ENCODE results near the gene NPAS1. TPM values are rescaled to one million over a fixed set of nuclear protein-coding genes. Genes with fewer than 3 reads are reported as not detected.

NPAS1 gene
- total and polyA plus RNA-seq, 9 donors: 0.15 to 0.57 (median 0.31) TPM; not detected in 4

DNA sequence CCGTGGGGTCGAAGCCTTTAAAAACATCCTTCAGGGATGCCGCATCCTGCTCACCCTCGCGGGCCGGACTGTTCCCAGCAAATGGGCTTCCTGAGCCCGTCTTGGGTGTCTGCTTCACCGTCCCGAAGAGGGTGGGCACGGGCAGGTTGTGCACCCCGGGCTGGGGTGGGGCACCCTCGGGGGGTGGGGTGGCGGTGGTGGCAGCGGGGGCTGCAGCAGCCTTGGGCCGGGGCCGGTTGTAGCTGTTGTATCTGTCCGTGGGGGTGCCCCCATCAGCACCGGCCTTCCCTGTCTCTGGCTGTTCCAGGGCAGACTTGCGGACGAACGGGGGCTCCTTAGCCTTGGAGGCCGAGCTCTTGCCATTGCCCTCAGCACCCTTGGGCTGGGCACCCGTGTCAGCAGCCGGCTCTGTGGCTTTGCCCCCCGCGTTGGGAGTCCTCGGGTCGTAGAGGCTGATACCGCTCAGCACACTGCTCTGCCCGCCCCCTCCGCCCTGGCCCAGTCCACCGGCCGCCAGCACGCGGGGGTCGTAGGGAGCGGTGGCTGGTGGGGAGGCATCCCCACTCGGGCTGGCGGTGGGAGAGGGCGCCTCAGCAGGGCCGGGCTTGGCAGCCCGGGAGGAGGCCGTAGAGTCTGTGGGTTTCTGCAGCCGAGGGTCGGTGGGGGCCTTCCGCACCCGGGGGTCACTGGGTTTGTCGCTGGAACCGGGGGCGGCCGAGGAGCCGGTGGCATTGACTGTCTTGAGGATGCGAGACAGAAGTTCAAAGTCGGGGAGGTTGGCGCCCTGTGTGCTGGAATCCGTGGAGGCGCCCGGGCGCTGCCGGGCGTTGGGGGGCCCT lies 47.0 kb downstream of the NPAS1 start:
- intact Hi-C loops (cut with DNase I): no loop called here
- no peak for DNase-seq
- H3K4me3 ChIP-seq: no peak overlapping the region
- no peaks in the 10 kb centered on the region for H3K4me1 ChIP-seq (ENCODE audit: insufficient read depth)
- H3K27me3 ChIP-seq: no peaks in the 10 kb centered on the region
- TF ChIP-seq, protein P1, sequence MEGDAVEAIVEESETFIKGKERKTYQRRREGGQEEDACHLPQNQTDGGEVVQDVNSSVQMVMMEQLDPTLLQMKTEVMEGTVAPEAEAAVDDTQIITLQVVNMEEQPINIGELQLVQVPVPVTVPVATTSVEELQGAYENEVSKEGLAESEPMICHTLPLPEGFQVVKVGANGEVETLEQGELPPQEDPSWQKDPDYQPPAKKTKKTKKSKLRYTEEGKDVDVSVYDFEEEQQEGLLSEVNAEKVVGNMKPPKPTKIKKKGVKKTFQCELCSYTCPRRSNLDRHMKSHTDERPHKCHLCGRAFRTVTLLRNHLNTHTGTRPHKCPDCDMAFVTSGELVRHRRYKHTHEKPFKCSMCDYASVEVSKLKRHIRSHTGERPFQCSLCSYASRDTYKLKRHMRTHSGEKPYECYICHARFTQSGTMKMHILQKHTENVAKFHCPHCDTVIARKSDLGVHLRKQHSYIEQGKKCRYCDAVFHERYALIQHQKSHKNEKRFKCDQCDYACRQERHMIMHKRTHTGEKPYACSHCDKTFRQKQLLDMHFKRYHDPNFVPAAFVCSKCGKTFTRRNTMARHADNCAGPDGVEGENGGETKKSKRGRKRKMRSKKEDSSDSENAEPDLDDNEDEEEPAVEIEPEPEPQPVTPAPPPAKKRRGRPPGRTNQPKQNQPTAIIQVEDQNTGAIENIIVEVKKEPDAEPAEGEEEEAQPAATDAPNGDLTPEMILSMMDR (IDR thresholded peaks at IDR 0.05): no peak
- TF ChIP-seq EP300 (IDR thresholded peaks at IDR 0.05) (no peak), POLR2A (IDR thresholded peaks at IDR 0.05) (no peak)
- H3K9me3 ChIP-seq: no peaks in the 10 kb centered on the region
- WGBS, 3 donors: 84 to 91% (median 88%) methylated on average over 54 to 61 of the region's 61 CpGs
- no peaks in the 10 kb centered on the region for H3K36me3 ChIP-seq
- H3K27ac ChIP-seq: no peak overlapping the region

DNA sequence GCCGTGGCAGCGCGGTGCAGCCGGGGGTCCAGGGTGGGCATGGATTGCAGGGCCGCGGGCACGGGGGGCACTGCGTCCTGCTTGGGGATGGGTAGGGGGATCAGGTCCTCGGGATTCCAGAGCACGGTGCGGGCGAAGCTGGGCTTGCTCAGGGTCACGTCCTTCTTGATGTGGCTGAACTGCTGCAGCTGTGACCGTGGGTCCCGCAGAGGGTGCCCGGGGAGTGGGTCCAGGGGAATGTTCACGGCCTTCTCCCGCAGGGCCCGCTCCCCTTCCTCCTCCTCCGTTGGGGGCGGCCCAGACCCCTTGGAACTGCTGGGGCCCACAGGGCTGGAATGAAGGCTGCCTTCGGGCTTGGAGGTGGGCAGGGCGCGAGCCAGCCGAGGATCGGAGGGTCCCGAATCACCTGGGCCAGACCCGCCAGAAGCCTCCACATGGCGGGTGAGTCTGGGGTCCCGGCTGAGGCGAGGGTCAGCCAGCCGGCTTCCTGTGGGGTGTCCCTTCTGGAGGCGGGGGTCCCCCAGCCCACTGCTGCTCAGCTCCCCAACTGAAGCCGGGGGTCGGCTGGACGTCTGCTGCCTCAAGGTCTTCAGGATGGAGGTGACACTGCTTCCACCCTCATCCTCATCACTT lies 47.7 kb downstream of the NPAS1 start:
- DNase-seq: no peak
- 89 to 94% (median 91%) methylated on average over 29 to 36 of the region's 36 CpGs for WGBS, 3 donors
- Histone ChIP-seq H3K36me3 (no peaks in the 10 kb centered on the region), H3K27me3 (no peaks in the 10 kb centered on the region), H3K4me1 (ENCODE audit: insufficient read depth) (no peaks in the 10 kb centered on the region), H3K9me3 (no peaks in the 10 kb centered on the region), H3K4me3 (no peak overlapping the region), H3K27ac (no peak overlapping the region)
- intact Hi-C loops (cut with DNase I): no loop called here
- TF ChIP-seq, protein P1 (IDR thresholded peaks at IDR 0.05): no peak
- TF ChIP-seq EP300 (IDR thresholded peaks at IDR 0.05) (no peak), POLR2A (IDR thresholded peaks at IDR 0.05) (no peak)

DNA sequence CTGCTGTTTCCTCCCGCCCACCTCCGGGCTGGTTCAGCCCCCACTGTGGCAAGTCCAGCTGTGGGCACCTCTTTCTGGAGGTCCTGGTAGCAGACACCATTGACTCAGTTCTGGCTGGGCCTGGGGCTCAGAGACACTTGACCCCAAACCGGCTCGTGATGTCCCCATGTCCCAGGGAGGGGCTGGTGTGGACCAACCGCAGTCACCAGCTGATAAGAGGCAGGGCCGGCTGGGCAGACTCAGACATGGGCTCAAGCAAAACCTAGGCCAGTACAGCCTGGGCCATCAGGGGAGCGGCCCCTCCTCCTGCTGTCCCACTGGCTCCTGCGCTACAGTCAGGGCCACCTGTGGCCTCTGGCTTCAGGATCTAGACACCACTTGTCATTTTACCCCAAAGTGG lies 48.6 kb downstream of the NPAS1 start:
- Histone ChIP-seq H3K36me3 (no peaks in the 10 kb centered on the region), H3K27ac (no peak overlapping the region), H3K4me3 (no peak overlapping the region), H3K4me1 (ENCODE audit: insufficient read depth) (no peaks in the 10 kb centered on the region), H3K27me3 (no peaks in the 10 kb centered on the region), H3K9me3 (no peaks in the 10 kb centered on the region)
- intact Hi-C loops (cut with DNase I): no loop called here
- no peak for DNase-seq
- WGBS, 3 donors: 71 to 86% (median 71%) methylated on average over 8 of the region's 8 CpGs
- TF ChIP-seq POLR2A (IDR thresholded peaks at IDR 0.05) (no peak), EP300 (IDR thresholded peaks at IDR 0.05) (no peak)
- TF ChIP-seq, protein P1 (IDR thresholded peaks at IDR 0.05): no peak

DNA sequence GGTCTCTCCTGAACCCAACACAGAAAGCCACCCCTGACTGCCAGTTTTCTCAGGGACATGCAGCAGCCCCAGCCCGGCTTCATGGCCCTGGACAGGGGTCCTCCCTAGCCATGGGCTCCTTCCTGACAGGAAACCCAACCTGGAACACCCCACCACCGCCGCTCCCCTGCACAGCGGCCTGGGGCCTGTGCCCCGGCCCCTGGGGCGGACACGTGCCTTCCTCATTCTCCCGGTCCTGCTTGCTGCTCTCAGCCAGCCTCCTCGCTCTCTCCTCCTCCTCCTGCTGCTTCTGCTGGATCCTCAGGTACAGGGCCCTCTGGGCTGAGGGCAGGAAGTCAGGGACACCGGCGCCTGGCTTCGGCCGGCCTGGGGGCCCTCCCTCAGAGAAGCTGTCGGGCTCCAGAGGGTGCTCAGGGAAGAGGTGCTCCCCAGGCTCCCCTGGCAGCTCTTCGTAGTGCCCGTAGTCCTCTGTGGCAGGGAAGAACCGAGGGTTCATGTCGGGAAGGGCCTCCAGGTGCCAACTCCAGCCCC lies 49.3 kb downstream of the NPAS1 start:
- H3K27ac ChIP-seq: no peak overlapping the region
- TF ChIP-seq POLR2A (IDR thresholded peaks at IDR 0.05) (no peak), EP300 (IDR thresholded peaks at IDR 0.05) (no peak)
- TF ChIP-seq, protein P1 (IDR thresholded peaks at IDR 0.05): no peak
- 82 to 85% (median 83%) methylated on average over 18 of the region's 18 CpGs for WGBS, 3 donors
- H3K27me3 ChIP-seq: no peaks in the 10 kb centered on the region
- no peaks in the 10 kb centered on the region for H3K36me3 ChIP-seq
- intact Hi-C loops (cut with DNase I): no loop called here
- H3K9me3 ChIP-seq: no peaks in the 10 kb centered on the region
- H3K4me3 ChIP-seq: no peak overlapping the region
- DNase-seq: no peak
- H3K4me1 ChIP-seq (ENCODE audit: insufficient read depth): no peaks in the 10 kb centered on the region

All from ovary (tissue), 9 donors.